Activated T-cell treated with anti-CD3 and anti-CD28 coated beads, Interleukin-2, amount 50 U/mL, for 72 hours (primary cell): ENCODE data around the gene CCSER1. TPM values are rescaled to one million over a fixed set of nuclear protein-coding genes. Genes with fewer than 3 reads are reported as not detected.

ENCODE experiments used
- ATAC-seq, 2 donors: fragments of 150-1000 bp; cut with Tn5 transposase; replicated peaks in 1 of 2; 2 replicates each; pipeline ENCODE4 v1.10.0; 2021; ENCODE audit warnings: moderate library complexity in 2 of 2, mild to moderate bottlenecking in 1 of 2
- DNase-seq, 2 donors: peaks; one replicate each; pipeline ENCODE4 v3.0.0; 2021 to 2022; ENCODE audit warnings: mixed read lengths in 1 of 2
- H3K27ac Mint-ChIP-seq: one replicate; pipeline ENCODE4 v1.8.0; 2022; ENCODE audit warnings: mild to moderate bottlenecking, moderate library complexity, mixed read lengths
- H3K27me3 Mint-ChIP-seq: one replicate; pipeline ENCODE4 v1.8.0; 2022; ENCODE audit warnings: low read depth, mixed read lengths
- H3K36me3 Mint-ChIP-seq, 2 donors: one replicate each; pipeline ENCODE4 v1.8.0; 2022; ENCODE audit warnings: mixed read lengths in 2 of 2, mild to moderate bottlenecking in 1 of 2; ENCODE audit not compliant: insufficient read depth in 2 of 2
- H3K4me1 Mint-ChIP-seq: one replicate; pipeline ENCODE4 v1.8.0; 2022; ENCODE audit warnings: low read depth, mixed read lengths
- H3K4me3 Mint-ChIP-seq, 2 donors: one replicate each; pipeline ENCODE4 v1.8.0; 2022; ENCODE audit warnings: mild to moderate bottlenecking in 2 of 2, mixed read lengths in 2 of 2, moderate library complexity in 2 of 2
- H3K9me3 Mint-ChIP-seq, 2 donors: one replicate each; pipeline ENCODE4 v1.8.0; 2022; ENCODE audit warnings: mixed read lengths in 2 of 2
- total RNA-seq, 2 donors: library from RNA; stranded (reverse); gene quantifications; one replicate each; pipeline ENCODE4 v1.2.3, GENCODE V29; 2022

Gene CCSER1
- total RNA-seq, 2 donors from 2014 or later, result 0.09 TPM; not detected in 1

DNA sequence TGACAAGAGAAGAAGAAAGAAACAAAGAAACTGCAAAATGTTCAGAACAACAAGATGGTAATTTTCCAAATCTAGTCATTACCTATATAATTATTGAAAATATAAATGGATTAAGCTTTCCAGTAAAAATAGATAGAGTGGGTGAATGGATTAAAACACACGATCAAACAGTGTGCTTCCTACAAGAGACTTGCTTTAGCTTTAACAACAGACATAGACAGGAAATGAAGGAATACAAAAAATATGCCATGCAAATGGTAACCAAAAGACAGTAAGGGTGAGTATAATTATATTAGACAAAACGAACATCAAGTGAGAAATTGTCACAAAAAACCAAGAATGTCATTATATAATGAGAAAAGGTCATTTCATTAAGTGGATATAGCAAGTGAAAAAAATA lies 842.8 kb downstream of the CCSER1 start:
- Mint-ChIP-seq H3K36me3 (no peaks in the 10 kb centered on the region), H3K27ac (no peak overlapping the region), H3K27me3 (no peaks in the 10 kb centered on the region), H3K4me3 (no peak overlapping the region), H3K9me3 (peaks cover 3 to 11% of the 10 kb centered on the region in 2 donors), H3K4me1 (no peaks in the 10 kb centered on the region)
- ATAC-seq (no peak), DNase-seq (no peak)

DNA sequence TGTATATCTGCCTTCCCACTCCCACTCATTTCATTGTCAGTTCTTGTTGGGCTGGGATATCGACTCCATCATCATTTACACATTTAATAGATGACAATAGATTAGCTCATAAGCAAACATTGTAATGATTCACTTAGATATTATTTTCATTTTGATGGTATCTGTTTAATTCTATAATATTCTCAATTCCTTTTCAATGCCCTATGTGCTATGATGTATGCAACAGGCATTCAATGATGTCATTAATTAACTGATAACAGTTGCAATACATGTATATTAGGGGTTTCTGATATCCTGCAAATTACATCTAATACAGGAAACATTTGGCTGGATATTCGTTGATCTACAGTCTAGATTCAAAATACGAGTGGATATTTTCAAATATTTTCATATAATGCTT lies 850.5 kb downstream of the CCSER1 start:
- no peak for DNase-seq
- no peak for ATAC-seq
- Mint-ChIP-seq H3K27ac (no peak overlapping the region), H3K36me3 (no peaks in the 10 kb centered on the region), H3K4me3 (no peak overlapping the region), H3K9me3 (peaks cover 8 to 11% of the 10 kb centered on the region in 2 donors), H3K27me3 (no peaks in the 10 kb centered on the region), H3K4me1 (no peaks in the 10 kb centered on the region)

DNA sequence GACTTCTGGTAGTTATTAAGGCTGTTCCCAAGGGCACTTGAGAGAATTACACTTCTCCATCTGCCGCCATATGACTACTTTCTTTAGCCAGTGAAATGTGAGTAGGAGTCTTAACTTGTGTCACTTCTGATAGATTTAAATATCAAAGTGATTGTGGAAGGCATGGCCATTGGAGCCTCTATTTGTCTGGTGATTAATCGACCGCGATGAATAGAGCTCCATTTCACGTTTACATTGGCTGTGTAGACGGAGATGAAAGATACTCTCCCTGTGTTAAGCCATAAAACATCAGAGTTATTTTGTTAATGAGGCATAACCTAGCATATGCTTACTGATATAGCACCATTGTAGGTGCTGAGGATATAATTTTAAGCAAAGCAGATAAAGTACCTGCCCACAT lies 852.4 kb downstream of the CCSER1 start:
- no peak for DNase-seq
- H3K9me3 Mint-ChIP-seq, result peaks cover 5 to 7% of the 10 kb centered on the region in 2 donors
- ATAC-seq, result no peak
- no peaks in the 10 kb centered on the region for H3K4me1 Mint-ChIP-seq
- no peaks in the 10 kb centered on the region for H3K27me3 Mint-ChIP-seq
- H3K4me3 Mint-ChIP-seq, result no peak overlapping the region
- H3K36me3 Mint-ChIP-seq, result no peaks in the 10 kb centered on the region
- no peak overlapping the region for H3K27ac Mint-ChIP-seq

DNA sequence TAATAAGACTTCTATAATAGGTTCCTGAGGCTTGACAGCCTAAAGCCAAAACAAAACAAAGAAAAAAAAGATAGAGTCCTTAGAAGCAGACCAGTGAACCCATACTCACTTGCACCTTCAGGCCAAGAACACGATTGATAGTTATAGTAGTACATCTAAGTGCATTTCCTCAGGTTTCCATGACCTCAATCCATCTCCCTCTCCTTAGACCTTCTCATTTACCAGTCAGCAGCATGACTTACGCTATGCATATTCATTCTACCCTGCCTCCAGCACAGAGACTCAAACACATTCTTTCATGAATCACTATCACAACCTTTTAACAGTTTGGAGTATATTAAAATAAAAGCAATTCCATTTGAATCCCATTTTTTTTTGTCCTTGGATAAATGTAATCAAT lies 855.6 kb downstream of the CCSER1 start:
- H3K27ac Mint-ChIP-seq, result no peak overlapping the region

DNA sequence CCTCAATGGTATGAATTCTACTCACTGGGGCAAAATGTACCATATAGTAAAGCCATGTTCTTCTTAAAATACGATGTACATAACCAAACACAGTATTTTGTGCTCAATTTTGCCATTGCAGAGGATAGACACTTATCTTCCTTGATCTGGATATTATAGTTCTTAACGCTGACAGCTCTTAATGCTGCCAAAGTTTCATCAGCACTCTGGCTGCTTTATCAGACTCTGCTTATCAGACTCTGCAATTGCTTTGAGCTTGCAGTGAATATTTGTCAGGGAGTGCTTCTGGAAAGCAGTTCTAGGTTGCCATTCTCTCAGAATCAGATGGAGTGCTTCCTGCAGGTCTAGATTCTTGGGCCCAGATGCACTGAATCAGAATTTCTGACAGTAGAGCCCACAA lies 863.1 kb downstream of the CCSER1 start:
- DNase-seq, result no peak
- peaks cover 4 to 7% of the 10 kb centered on the region in 2 donors for H3K9me3 Mint-ChIP-seq
- H3K27me3 Mint-ChIP-seq, result no peaks in the 10 kb centered on the region
- no peak overlapping the region for H3K27ac Mint-ChIP-seq
- no peaks in the 10 kb centered on the region for H3K4me1 Mint-ChIP-seq
- H3K36me3 Mint-ChIP-seq, result no peaks in the 10 kb centered on the region
- H3K4me3 Mint-ChIP-seq, result no peak overlapping the region
- ATAC-seq, result no peak

More for the DNA sequence above, 855.6 kb downstream of the CCSER1 start:
- H3K27me3 Mint-ChIP-seq, result no peaks in the 10 kb centered on the region
- H3K4me3 Mint-ChIP-seq, result no peak overlapping the region
- no peaks in the 10 kb centered on the region for H3K4me1 Mint-ChIP-seq
- no peaks in the 10 kb centered on the region for H3K36me3 Mint-ChIP-seq
- ATAC-seq (no peak), DNase-seq (no peak)
- peaks cover 7 to 10% of the 10 kb centered on the region in 2 donors for H3K9me3 Mint-ChIP-seq

DNA sequence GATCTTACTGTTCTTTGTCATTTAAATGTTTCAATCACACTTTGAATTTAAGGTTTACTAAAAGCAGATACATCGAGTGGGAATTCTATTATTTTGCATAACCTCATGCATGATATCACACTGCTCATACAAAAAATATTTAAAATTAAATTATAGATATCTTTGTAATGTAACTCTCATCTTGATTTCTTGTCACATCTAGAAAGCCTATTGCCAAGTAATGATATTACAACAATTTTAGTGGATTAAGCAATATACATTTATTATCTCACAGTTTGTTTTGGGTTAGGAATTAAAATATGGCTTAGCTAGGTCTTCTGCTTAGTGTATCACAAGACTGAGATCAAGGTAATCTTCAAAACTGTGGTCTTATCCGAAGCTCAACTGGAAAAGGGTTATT lies 865.0 kb downstream of the CCSER1 start:
- Mint-ChIP-seq H3K27ac (no peak overlapping the region), H3K36me3 (no peaks in the 10 kb centered on the region), H3K4me3 (no peak overlapping the region), H3K9me3 (peaks cover 2 to 7% of the 10 kb centered on the region in 2 donors), H3K27me3 (no peaks in the 10 kb centered on the region), H3K4me1 (no peaks in the 10 kb centered on the region)
- ATAC-seq (no peak), DNase-seq (no peak)

DNA sequence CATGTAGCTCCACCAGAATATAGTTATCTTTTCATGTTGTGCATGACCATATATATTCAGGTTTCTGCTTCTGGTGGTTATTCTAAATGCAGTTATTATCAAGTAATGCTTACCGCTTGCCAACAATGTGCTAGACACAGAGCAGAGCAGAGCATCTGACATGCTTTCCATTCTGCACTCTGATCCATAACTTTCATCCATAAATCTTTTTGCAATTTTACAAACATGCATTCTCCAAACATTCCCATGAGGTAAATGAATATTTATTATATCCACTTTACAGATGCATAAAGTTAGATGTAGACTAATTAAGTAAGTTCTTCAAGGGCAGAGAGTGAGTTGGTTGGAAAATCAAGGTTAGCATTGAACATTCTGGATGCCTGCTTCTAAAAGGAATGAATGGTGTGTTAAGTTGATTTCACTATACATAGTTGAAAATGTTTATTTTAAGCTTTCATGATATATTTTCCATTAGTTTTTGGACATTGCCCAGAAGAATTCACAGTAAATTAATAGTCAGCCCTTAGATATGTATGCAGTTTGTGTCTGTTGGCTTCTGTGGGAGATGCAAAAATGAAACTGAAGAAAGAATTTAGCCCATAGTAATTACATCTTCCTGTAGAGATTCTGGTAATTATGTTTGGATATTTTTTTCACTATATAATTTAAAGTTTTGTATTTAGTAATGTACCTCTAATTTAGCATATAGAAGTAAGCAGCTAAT lies 867.8 kb downstream of the CCSER1 start:
- no peak overlapping the region for H3K4me3 Mint-ChIP-seq
- H3K27me3 Mint-ChIP-seq, result no peaks in the 10 kb centered on the region
- no peak overlapping the region for H3K27ac Mint-ChIP-seq
- DNase-seq (no peak), ATAC-seq (no peak)
- H3K4me1 Mint-ChIP-seq, result no peaks in the 10 kb centered on the region
- H3K36me3 Mint-ChIP-seq, result no peaks in the 10 kb centered on the region
- peaks cover 2 to 11% of the 10 kb centered on the region in 2 donors for H3K9me3 Mint-ChIP-seq

DNA sequence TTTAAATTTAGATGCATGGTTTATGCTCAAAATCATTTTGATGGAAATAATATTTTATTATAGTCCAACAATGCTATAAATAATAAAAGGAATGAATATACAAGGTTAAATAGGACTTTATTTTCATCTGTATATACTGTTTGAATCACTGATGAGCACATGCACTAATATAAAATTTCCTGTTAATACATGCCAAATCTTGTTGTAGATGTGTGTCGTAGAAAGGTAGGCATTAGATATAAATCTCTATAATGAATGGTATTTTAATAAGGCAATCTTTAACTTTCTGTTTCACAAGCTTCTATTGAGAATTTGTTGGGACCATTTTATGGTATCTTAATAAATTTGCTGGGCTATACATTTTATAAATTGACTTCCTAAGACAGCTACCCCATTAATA lies 868.8 kb downstream of the CCSER1 start:
- Mint-ChIP-seq H3K27ac (no peak overlapping the region), H3K9me3 (peaks cover 2 to 11% of the 10 kb centered on the region in 2 donors), H3K36me3 (no peaks in the 10 kb centered on the region), H3K27me3 (no peaks in the 10 kb centered on the region), H3K4me1 (no peaks in the 10 kb centered on the region), H3K4me3 (no peak overlapping the region)
- no peak for ATAC-seq
- DNase-seq, result no peak

DNA sequence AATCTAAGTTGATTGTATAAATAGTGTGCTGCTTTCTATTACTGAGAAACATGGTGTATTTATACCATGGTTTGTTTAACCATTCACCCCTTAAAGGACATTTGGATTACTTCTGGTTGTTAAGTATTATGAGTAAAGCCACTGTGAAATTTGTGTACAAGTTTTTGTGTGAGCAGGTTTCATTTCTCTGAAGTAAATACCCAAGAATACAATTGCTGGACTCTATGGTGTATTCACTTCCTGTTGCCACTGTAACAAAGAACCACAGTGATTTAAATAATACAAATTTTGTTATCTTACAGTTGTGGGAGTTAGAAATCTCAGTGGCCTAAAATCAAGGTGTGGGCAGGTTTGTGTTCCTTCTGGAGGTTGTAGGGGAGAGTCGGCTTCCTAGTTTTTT lies 869.6 kb downstream of the CCSER1 start:
- H3K27me3 Mint-ChIP-seq, result no peaks in the 10 kb centered on the region
- peaks cover 0 to 11% of the 10 kb centered on the region in 2 donors for H3K9me3 Mint-ChIP-seq
- H3K27ac Mint-ChIP-seq, result no peak overlapping the region
- no peak for ATAC-seq
- no peaks in the 10 kb centered on the region for H3K4me1 Mint-ChIP-seq
- H3K36me3 Mint-ChIP-seq, result no peaks in the 10 kb centered on the region
- DNase-seq, result no peak
- H3K4me3 Mint-ChIP-seq, result no peak overlapping the region

DNA sequence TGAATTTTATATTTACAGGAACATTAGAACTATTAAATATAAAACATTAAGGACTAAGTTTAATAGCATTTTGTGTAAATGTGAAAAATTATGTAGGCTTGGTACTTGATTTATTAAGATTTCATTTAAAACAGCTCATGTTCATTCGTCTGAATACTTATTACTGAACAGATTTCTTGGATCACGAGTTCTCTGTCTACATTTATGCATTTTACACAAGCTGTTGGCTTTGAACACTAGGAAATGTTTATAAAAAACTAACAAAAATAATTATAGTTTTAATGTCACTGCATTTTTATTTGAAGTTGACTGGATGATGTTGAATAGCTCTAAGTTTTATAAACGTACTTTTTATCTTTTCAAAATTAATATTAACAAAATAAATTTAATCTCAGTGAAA lies 888.7 kb downstream of the CCSER1 start:
- H3K27me3 Mint-ChIP-seq, result no peaks in the 10 kb centered on the region
- ATAC-seq (no peak), DNase-seq (no peak)
- H3K9me3 Mint-ChIP-seq, result peaks cover 1 to 2% of the 10 kb centered on the region in 2 donors
- H3K27ac Mint-ChIP-seq, result no peak overlapping the region
- no peaks in the 10 kb centered on the region for H3K4me1 Mint-ChIP-seq
- H3K4me3 Mint-ChIP-seq, result no peak overlapping the region
- no peaks in the 10 kb centered on the region for H3K36me3 Mint-ChIP-seq

DNA sequence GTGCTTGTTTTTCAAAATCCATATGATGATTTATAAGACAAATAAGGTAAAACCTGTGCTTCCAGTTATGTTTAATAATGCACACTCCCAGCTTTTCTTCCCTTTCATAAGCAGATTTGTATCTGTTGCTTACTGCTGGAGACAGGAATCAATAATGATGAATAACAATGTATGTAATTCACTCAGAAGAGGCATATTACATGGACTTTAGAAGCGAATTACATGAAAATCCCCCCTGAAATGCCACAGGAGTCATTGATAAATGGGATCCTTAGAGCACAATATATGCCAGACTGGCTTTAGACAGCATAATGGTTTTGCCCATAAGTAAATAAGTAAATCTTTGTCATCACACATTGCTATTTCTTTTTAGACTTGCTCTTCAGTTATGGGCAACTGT lies 892.3 kb downstream of the CCSER1 start:
- H3K9me3 Mint-ChIP-seq, result peaks cover 1 to 2% of the 10 kb centered on the region in 2 donors
- no peaks in the 10 kb centered on the region for H3K27me3 Mint-ChIP-seq
- ATAC-seq, result no peak
- H3K36me3 Mint-ChIP-seq, result no peaks in the 10 kb centered on the region
- no peak overlapping the region for H3K27ac Mint-ChIP-seq
- H3K4me3 Mint-ChIP-seq, result no peak overlapping the region
- no peaks in the 10 kb centered on the region for H3K4me1 Mint-ChIP-seq
- no peak for DNase-seq

DNA sequence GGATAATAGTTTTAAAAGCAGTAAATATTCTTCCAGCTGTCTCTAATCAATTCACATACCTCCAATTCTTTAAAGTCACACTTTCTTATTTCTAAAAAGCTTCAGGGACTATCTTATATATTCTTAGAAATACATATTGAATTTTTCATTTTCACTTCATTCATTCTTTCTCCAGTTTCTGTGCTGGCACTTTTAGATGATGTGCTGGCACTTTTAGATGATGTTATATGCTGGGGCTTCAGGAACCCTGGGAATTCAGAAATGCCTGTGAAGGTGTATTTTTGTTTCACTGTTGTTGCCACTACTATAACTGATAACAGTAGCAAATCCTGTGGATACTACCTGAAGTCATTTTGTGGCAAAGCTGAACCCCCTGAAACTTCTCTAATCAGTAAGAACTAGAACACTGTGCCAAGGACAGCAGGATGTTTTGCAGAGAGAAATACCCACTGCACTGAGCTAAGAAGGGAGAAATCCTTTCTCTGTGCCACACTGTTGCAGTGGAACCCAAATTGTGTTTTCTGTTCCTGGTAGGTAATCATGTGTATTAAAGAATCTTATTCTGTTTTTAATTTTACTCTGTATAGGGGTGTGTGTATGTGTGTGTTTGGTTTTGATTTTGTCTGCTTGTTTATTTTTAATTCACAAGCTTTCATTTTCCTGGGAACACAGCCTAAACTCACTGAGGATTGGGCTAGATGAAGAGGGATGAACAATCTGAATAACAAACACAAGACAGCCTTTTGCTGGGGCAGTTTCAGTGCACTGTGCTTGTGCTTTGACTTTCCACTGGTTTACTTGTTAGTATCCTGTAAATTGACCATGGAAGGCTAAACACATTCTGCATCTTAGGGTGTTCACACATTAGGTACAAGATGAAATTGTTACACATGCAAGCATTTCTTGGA lies 898.3 kb downstream of the CCSER1 start:
- Mint-ChIP-seq H3K9me3 (peaks cover 0 to 2% of the 10 kb centered on the region in 2 donors), H3K4me3 (no peak overlapping the region), H3K27ac (no peak overlapping the region), H3K36me3 (no peaks in the 10 kb centered on the region), H3K27me3 (no peaks in the 10 kb centered on the region), H3K4me1 (no peaks in the 10 kb centered on the region)
- ATAC-seq (no peak), DNase-seq (no peak)

DNA sequence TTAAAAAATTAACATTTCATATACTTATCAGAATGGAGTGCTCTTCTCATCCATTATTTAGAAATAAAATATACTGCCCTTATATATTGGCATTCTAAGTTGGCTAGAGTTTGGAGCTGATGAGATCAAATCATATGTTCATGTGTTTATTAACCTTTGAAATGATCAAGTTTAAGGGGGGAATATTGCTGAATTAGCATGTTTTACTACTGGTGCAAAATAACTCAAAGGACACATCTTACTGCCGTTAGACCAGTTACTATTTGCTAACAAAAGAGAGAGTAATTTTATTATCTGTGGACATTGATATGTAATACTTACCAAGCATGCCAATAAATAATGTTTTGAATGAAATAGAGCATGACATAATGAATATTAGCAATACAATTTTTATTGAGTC lies 901.0 kb downstream of the CCSER1 start:
- DNase-seq (no peak), ATAC-seq (no peak)
- Mint-ChIP-seq H3K4me1 (no peaks in the 10 kb centered on the region), H3K9me3 (peaks cover 2% of the 10 kb centered on the region in 2 donors), H3K36me3 (peaks cover 0 to 1% of the 10 kb centered on the region in 2 donors), H3K4me3 (no peak overlapping the region), H3K27me3 (no peaks in the 10 kb centered on the region), H3K27ac (no peak overlapping the region)
